Prostate gland (tissue), 2 donors: ENCODE data around the gene SMIM3.

Experiments used
- CTCF ChIP-seq, 4 experiments: fragments of 200-600 bp in 2 of 4; fragments of 450-650 bp in 2 of 4; sonication (generic) in 2 of 4; IDR thresholded peaks; 1 replicate in 3 of 4; 2 replicates in 1 of 4; pipeline ENCODE4 v1.5.1; 2016 to 2019; ENCODE audit warnings: antibody characterized with exemption in 4 of 4, mild to moderate bottlenecking in 2 of 4, moderate library complexity in 2 of 4
- POLR2A ChIP-seq: fragments of 450-650 bp; IDR thresholded peaks from one replicate; pipeline ENCODE4 v1.6.1; 2016; ENCODE audit warnings: antibody characterized with exemption, mild to moderate bottlenecking
- POLR2AphosphoS5 ChIP-seq: sonication (generic); formaldehyde crosslinking; IDR thresholded peaks from one replicate; pipeline ENCODE4 v1.6.1; 2017; ENCODE audit warnings: antibody characterized with exemption

GRCh38 chr5:150777685-150778084 lies 872 bp upstream of the SMIM3 start:
- no peak for TF ChIP-seq CTCF (IDR thresholded peaks at IDR 0.05)
- TF ChIP-seq POLR2A: no peak
- no peak for TF ChIP-seq POLR2AphosphoS5
